Activated naive CD4-positive, alpha-beta T cell treated with anti-CD3 and anti-CD28 coated beads for 36 hours (primary cell): Measurements from ENCODE around the gene SAPCD2. TPM values are rescaled to one million over a fixed set of nuclear protein-coding genes. Genes with fewer than 3 reads are reported as not detected.

Experiments
- CTCF ChIA-PET: fragments of 350-600 bp; sonication (Branson Sonifier 250); formaldehyde crosslinking; loops from one replicate; lab custom pipeline; 2021; ENCODE audit warnings: antibody characterized with exemption; lab: Charles Lee
- DNase-seq: peaks from one replicate; pipeline ENCODE4 v3.0.0-alpha.2; 2020
- H3K27ac Mint-ChIP-seq: one replicate; pipeline ENCODE4 v1.8.0; 2021; ENCODE audit warnings: mild to moderate bottlenecking, mixed read lengths
- H3K27me3 Mint-ChIP-seq: one replicate; pipeline ENCODE4 v1.8.0; 2021; ENCODE audit warnings: low read depth, mixed read lengths
- H3K36me3 Mint-ChIP-seq: one replicate; pipeline ENCODE4 v1.8.0; 2021; ENCODE audit warnings: low read depth, mixed read lengths
- H3K4me1 Mint-ChIP-seq: one replicate; pipeline ENCODE4 v1.8.0; 2021; ENCODE audit warnings: low read depth, mixed read lengths
- H3K4me3 Mint-ChIP-seq: one replicate; pipeline ENCODE4 v1.8.0; 2021; ENCODE audit warnings: mild to moderate bottlenecking, moderate library complexity, mixed read lengths
- H3K9me3 Mint-ChIP-seq: one replicate; pipeline ENCODE4 v1.8.0; 2021; ENCODE audit warnings: mixed read lengths
- intact Hi-C: fragments of 100-400 bp; cut with micrococcal nuclease; formaldehyde crosslinking; loops from one replicate; pipeline ENCODE4 v1.15.1; 2023
- total RNA-seq, 2 experiments: library from RNA; stranded (reverse); gene quantifications; one replicate each; pipeline ENCODE4 v1.2.3, GENCODE V29; 2021

The SAPCD2 gene
- total RNA-seq, 2 experiments from 2014 or later, result 3.8 to 3.9 TPM

GRCh38 chr9:137048655-137049543 is 21.5 kb downstream of the SAPCD2 start:
- Mint-ChIP-seq H3K4me1 (peaks cover 14% of the 10 kb centered on the region), H3K9me3 (no peaks in the 10 kb centered on the region), H3K27me3 (peaks cover 47% of the 10 kb centered on the region), H3K36me3 (no peaks in the 10 kb centered on the region), H3K27ac (no peak overlapping the region), H3K4me3 (no peak overlapping the region)
- DNase-seq, result no peak
- CTCF ChIA-PET, result interaction anchor here (0.6 to 1.9 kb wide), 11 partner anchors 9 to 540 kb away, joined by 3 to 8 read pairs (median 3); partner anchors contain the start of gene SAPCD2
- intact Hi-C loops, result loop anchor here (5.0 kb wide), 2 partner anchors 78 to 188 kb away; no protein-coding TSS in a partner anchor

GRCh38 chr9:137046088-137046787 is 24.1 kb downstream of the SAPCD2 start, which contains the start of gene NPDC1:
Gene NPDC1 (minus strand): TSS chr9:137046177. CDS start chr9:137045989, 188 bp downstream.
- CTCF ChIA-PET, result interaction anchor here (0.5 to 1.9 kb wide), 29 partner anchors 10 to 222 kb away, joined by 3 to 37 read pairs (median 4); partner anchors contain the start of genes MAN1B1, RNF224 and SAPCD2
- peaks cover 47% of the 10 kb centered on the region for H3K27me3 Mint-ChIP-seq
- no peak within 1 kb of the TSS for H3K27ac Mint-ChIP-seq
- intact Hi-C loops, result loop anchor here (1.0 to 5.0 kb wide), 3 partner anchors 21 to 191 kb away; no protein-coding TSS in a partner anchor
- H3K36me3 Mint-ChIP-seq, result no peaks in the 10 kb centered on the region
- peak; percentile 90 for DNase-seq
- H3K9me3 Mint-ChIP-seq, result no peaks in the 10 kb centered on the region
- peaks cover 14% of the 10 kb centered on the region for H3K4me1 Mint-ChIP-seq
- peak within 1 kb of the TSS; percentile 50 for H3K4me3 Mint-ChIP-seq

DNA sequence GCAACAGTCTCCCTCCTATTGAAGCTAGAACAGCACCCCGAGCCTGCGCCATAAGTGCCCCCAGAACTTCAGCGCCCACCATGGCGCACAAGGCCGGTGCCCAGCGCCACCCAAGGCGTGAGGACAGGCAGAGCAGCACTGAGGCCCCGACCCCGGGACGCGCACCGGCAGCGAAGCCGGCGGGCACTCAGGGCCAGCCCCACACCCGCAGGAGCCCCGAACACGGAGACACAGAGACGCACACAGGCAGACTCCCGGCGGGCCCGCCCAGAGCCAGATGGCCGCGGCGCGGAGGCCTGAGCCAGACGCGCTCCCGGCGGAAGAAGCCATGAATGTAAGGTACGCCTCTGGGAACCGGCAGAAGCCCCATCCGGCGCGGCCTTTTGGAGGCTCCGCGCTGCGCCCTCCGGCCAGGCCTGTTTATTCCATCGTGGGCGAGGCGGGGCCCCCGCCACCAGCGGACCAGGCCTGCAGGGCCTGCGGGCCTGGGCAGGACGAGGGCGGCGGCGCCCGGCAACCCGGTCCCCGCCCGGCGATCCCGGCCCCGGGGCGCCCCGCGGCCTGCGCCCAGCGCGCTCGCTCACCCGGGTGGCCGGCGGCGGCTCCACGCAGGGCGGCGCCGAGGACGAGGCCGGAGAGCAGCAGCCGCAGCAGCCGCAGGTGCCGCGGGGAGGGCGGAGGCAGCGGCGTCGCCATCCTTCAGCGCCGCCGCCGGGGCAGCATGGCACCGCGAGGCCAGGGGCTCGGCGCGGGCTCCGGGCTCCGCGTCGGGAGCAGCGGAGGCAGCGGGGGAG is 24.9 kb downstream of the SAPCD2 start:
- intact Hi-C loops, result loop anchor here (1.0 to 5.0 kb wide), 3 partner anchors 22 to 192 kb away; no protein-coding TSS in a partner anchor
- peak overlapping the region; percentile 50 for H3K4me3 Mint-ChIP-seq
- H3K4me1 Mint-ChIP-seq, result peaks cover 14% of the 10 kb centered on the region
- H3K36me3 Mint-ChIP-seq, result no peaks in the 10 kb centered on the region
- peaks cover 45% of the 10 kb centered on the region for H3K27me3 Mint-ChIP-seq
- CTCF ChIA-PET, result interaction anchor here (0.7 to 2.2 kb wide), 5 partner anchors 10 to 38 kb away, joined by 3 to 13 read pairs (median 5); no protein-coding TSS in a partner anchor
- no peak for DNase-seq
- H3K27ac Mint-ChIP-seq, result no peak overlapping the region
- no peaks in the 10 kb centered on the region for H3K9me3 Mint-ChIP-seq

DNA sequence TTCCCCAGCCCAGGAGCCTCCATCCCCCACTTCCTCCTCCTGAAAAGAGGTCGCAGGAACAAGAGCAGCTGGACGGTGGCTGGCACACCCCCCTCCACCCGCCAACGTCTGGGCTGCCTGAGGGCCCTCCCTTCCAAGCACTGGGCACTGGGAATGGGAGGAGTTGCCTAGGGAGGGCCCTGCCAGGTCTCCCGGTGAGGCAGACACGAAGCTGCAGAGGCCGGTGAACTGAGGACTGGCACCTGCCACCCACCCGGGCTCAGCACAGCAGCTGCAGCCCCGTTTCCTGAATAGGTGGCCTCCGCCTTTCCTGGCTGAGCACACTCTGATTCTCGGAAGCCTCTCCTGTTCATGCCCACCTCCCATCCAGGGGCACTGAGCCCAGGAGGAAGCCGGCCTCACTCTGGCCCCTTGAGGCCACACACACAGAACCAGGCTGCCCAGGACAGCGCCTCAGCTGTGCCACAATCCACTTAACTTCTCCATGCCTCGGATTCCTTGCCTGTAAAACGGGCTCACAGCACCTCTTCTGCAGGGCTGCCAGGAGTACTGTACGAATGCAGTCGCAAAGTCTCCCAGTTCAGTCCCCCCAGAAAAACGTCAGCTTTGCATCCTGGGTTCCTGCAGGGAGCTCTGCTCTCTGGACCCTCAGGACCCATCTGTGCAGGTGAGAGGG is 25.7 kb downstream of the SAPCD2 start:
- Mint-ChIP-seq H3K4me1 (peaks cover 11% of the 10 kb centered on the region), H3K27me3 (peaks cover 39% of the 10 kb centered on the region), H3K4me3 (peak overlapping the region; percentile 49), H3K27ac (no peak overlapping the region), H3K36me3 (no peaks in the 10 kb centered on the region), H3K9me3 (no peaks in the 10 kb centered on the region)
- CTCF ChIA-PET, result interaction anchor here (0.7 to 2.2 kb wide), 5 partner anchors 9 to 33 kb away, joined by 3 to 13 read pairs (median 4); no protein-coding TSS in a partner anchor
- intact Hi-C loops, result loop anchor here (5.0 kb wide), 2 partner anchors 83 to 193 kb away; no protein-coding TSS in a partner anchor
- DNase-seq, result no peak

- intact Hi-C loops, result no loop called here
- H3K27me3 Mint-ChIP-seq, result peaks cover 36% of the 10 kb centered on the region
- H3K36me3 Mint-ChIP-seq, result no peaks in the 10 kb centered on the region
- peaks cover 9% of the 10 kb centered on the region for H3K4me1 Mint-ChIP-seq
- no peaks in the 10 kb centered on the region for H3K9me3 Mint-ChIP-seq
- H3K27ac Mint-ChIP-seq, result no peak overlapping the region
- H3K4me3 Mint-ChIP-seq, result no peak overlapping the region
- DNase-seq, result no peak
- CTCF ChIA-PET, result interaction anchor here (1.1 to 2.2 kb wide), 3 partner anchors 9 to 20 kb away, joined by 3 to 13 read pairs (median 7); no protein-coding TSS in a partner anchor
Observed at GRCh38 chr9:137044037-137044436, 26.3 kb downstream of the SAPCD2 start.

- no peak for DNase-seq
- no peak overlapping the region for H3K4me3 Mint-ChIP-seq
- intact Hi-C loops, result no loop called here
- H3K9me3 Mint-ChIP-seq, result no peaks in the 10 kb centered on the region
- H3K27ac Mint-ChIP-seq, result no peak overlapping the region
- H3K4me1 Mint-ChIP-seq, result peaks cover 9% of the 10 kb centered on the region
- H3K36me3 Mint-ChIP-seq, result no peaks in the 10 kb centered on the region
- peaks cover 34% of the 10 kb centered on the region for H3K27me3 Mint-ChIP-seq
- CTCF ChIA-PET, result interaction anchor here (2.1 to 2.2 kb wide), 2 partner anchors 8 to 14 kb away, joined by 5 to 13 read pairs; no protein-coding TSS in a partner anchor
Observed at GRCh38 chr9:137042751-137043727, 27.3 kb downstream of the SAPCD2 start.

DNA sequence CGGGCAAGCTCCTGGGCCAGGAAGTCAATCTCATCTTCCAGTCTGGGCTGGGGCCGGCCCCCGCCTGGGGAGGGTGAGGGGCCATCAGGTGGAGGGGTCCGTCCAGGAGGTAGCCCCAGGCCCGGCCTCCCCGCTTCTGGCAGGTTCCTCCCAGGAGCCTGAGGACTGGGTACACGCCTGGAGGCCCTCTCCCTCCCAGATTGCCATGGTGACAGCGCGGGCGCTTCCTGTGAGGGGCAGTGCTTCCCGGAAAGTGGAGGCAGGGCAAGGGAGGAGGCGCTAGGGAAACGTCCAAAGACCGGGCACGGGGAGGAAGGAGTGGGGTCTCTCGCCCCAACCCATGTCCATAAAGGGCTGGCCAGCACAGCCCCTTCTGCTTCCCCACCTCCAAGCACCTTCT is 29.2 kb downstream of the SAPCD2 start:
- H3K27me3 Mint-ChIP-seq, result peaks cover 18% of the 10 kb centered on the region
- no peak overlapping the region for H3K27ac Mint-ChIP-seq
- no peak for DNase-seq
- intact Hi-C loops, result no loop called here
- no peak overlapping the region for H3K4me3 Mint-ChIP-seq
- peaks cover 6% of the 10 kb centered on the region for H3K4me1 Mint-ChIP-seq
- no peaks in the 10 kb centered on the region for H3K36me3 Mint-ChIP-seq
- CTCF ChIA-PET, result no interaction called here
- no peaks in the 10 kb centered on the region for H3K9me3 Mint-ChIP-seq

DNA sequence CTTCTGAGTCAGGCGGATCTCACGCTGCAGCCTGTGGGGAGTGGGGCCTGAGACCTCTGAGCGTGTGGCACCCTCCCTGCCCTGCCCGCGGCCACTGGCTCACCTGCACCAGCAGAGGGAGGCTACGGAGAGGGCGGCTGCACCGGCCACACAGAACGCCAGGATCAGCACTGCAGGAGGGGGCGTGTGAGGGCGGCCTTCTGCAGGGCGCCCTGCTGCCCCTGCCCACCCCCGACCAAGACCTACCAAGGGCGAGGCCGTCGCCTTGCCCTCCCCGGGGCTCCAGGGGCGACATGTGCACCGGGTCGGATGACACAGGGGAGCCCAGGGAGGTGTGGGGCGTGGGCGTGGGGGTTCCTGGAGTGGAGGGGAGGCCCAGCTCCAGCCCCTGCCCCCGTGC is 29.8 kb downstream of the SAPCD2 start:
- Mint-ChIP-seq H3K9me3 (no peaks in the 10 kb centered on the region), H3K27me3 (peaks cover 18% of the 10 kb centered on the region), H3K36me3 (no peaks in the 10 kb centered on the region), H3K4me1 (peaks cover 6% of the 10 kb centered on the region), H3K4me3 (no peak overlapping the region), H3K27ac (no peak overlapping the region)
- CTCF ChIA-PET, result no interaction called here
- intact Hi-C loops, result no loop called here
- no peak for DNase-seq

DNA sequence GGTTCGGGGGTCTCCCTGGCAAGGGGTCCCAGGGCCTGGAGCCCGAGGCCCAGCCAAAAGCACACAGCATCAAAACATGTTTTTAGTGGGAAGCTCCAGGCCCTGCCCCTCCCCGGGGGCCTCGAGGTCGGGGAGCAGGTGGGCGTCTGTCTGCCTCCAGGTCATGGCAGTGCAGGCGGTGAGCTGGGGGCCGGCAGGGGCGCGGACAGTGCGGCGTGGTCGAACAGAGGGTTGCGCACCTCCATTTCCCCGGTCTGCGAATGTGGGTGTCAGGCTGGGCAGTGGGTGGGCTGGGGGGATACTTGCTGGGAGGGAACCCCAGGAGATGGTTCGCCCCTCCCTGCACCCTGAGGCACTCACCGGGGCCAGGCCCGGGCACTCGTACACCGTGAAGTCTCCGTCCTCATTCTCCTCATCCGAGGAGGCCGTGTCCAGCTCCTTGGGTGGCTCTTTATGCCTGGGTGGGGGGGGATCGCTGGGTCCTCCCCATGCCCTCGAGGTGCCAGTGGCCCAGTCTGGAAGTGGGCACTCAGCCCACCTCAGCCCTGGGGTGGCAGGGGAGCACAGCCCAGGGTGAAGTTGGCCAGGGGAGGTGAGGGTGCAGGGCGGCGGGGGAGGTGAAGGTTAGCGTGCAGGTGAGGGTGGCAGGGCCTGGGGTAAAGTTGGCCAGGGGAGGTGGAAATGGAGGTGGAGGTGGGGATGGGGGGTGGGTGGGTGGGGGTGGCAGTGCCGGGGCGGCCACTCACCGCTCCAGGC is 30.6 kb downstream of the SAPCD2 start:
- Mint-ChIP-seq H3K27me3 (peaks cover 14% of the 10 kb centered on the region), H3K36me3 (no peaks in the 10 kb centered on the region), H3K4me3 (no peak overlapping the region), H3K27ac (no peak overlapping the region), H3K4me1 (peaks cover 7% of the 10 kb centered on the region), H3K9me3 (no peaks in the 10 kb centered on the region)
- DNase-seq, result no peak
- CTCF ChIA-PET, result interaction anchor here (0.7 to 2.5 kb wide), 4 partner anchors 9 to 28 kb away, joined by 3 to 12 read pairs (median 4); no protein-coding TSS in a partner anchor
- intact Hi-C loops, result no loop called here

GRCh38 chr9:137038916-137039315 is 31.4 kb downstream of the SAPCD2 start:
- intact Hi-C loops, result no loop called here
- no peak overlapping the region for H3K4me3 Mint-ChIP-seq
- CTCF ChIA-PET, result interaction anchor here (1.7 to 2.5 kb wide), 3 partner anchors 10 to 29 kb away, joined by 4 to 12 read pairs (median 5); no protein-coding TSS in a partner anchor
- no peak overlapping the region for H3K27ac Mint-ChIP-seq
- DNase-seq, result no peak
- H3K36me3 Mint-ChIP-seq, result no peaks in the 10 kb centered on the region
- H3K27me3 Mint-ChIP-seq, result peaks cover 6% of the 10 kb centered on the region
- H3K9me3 Mint-ChIP-seq, result no peaks in the 10 kb centered on the region
- peaks cover 10% of the 10 kb centered on the region for H3K4me1 Mint-ChIP-seq
